ENCODE measurements around the gene IREB2.

Gene IREB2

DNA sequence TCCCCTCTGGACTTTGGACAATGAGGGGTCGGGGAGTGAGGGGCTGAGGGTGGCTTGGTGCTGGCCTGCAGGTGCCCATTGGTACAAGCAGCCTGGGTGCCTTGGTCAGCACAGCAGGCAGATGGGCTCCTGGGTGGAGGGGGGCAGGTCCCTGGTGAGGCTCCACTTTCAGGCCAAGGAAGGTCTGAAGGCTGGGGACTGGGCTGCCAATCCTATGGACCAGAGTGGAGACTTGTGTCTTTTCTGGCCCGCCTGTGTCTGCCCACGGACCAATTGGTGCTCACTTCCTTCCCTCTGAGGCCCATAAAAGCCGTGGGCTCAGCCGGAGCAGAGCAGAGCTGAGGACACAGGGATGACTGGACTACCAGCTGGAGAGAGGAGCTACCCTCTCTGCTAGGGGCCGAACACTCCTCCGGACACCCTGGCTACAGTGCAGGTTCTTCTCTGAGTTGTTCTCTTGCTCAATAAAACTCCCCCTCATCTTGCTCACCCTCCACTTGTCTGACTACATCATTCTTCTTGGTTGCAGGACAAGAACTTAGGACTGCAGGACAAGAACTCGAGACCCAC, 31.9 kb upstream of the IREB2 start:
- DNase-seq, result no peak

- DNase-seq, result no peak
Measured at GRCh38 chr15:78407608-78408354, 30.2 kb upstream of the IREB2 start.

GRCh38 chr15:78408355-78408640, 29.7 kb upstream of the IREB2 start:
- DNase-seq, result no peak

GRCh38 chr15:78408961-78409360, 29.1 kb upstream of the IREB2 start:
- no peak for DNase-seq

- DNase-seq, result no peak
Measured at GRCh38 chr15:78411061-78411460, 27.0 kb upstream of the IREB2 start.

DNA sequence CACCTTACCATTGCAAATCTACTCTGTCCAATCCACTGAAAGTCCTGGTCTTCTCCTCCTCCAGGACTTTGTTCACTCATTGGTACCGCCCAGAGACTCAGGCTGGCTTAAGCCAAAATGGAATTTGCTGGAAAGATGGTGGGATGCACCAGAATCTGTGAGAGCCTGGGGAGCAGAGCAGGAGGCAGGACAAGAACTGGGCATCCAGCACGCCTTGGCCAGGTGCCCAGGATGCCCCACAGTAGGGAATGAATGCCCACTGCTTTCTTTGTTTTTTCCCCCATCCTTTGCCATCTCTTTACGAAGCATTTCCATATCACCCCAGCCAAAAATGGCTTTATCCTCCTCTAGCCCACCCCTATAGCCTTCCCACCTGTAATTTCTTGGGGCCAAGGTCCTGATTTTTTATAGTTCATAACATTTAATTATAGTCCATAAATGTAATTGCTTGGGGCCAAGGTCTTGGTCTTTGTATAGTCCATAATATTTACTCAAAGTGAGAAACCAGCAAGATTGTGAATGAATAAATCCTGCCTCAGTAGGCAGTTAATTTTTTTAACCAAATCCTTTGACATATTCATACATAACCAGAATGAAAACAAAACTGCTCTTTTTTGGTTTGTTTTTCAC, 23.3 kb upstream of the IREB2 start:
- no peak for DNase-seq

DNA sequence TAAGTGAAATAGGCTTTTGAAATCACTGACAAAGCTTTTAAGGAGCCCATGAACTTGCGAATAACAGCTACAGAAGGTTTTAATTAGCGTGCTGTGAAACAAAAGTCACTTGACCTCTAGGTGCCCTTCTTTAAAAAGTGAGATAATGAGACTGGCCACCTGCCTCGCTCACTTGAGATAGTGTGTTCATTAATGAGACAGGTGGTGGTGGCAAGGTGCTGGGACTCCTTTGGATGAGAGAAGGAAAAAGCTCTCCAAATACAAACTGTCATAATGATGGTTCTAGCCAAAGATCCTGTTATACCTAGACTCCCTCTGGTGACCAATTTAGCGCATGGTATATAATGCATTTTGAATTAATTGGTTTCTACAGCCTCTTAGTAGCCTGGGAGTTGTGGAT, 22.7 kb upstream of the IREB2 start:
- DNase-seq, result peak; percentile 41 to 52

DNA sequence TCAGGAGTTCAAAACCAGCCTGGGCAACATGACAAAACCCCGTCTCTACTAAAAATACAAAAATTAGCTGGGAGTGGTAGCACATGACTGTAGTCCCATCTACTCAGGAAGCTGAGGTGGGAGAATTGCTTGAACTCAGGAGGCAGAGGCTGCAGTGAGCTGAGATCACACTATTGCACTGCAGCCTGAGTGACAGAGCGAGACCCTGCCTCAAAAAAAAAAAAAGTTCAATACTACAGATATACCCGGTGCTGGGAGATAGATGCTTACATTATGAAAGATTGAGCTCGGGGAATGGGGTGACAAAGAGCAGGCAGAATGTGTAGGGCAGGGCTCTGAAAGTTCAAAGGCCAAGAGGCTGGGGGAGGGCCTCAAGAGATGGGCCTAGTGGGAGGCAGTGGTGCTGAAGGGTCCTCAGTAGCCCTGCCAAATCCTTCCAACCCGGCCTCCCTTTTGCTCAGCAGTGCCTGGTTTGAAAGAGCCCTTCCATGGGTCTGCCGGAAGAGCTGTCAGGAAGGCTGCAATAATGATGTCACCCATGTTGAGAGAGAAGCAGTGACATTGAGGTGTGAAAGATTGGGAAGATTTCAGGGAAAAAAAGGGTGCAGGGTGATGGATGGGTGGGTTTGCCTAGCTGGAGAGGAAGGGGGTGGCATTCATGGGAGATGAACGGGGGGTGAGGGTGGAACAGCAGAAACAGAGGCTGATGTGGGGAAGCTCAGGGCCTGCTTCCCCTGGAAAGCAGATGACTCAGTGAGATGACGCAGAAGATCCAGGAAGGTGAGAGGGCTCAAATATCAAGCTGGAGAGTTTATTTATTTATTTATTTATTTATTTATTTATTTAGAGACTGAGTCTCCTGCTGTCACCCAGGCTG, 20.0 kb upstream of the IREB2 start:
- no peak for DNase-seq

- DNase-seq, result no peak
Measured at GRCh38 chr15:78418686-78419085, 19.3 kb upstream of the IREB2 start.

GRCh38 chr15:78419367-78419766, 18.6 kb upstream of the IREB2 start:
- no peak for DNase-seq

GRCh38 chr15:78420220-78420619, 17.8 kb upstream of the IREB2 start:
- peak in 1 of 2 experiments; percentile 14 for DNase-seq

DNA sequence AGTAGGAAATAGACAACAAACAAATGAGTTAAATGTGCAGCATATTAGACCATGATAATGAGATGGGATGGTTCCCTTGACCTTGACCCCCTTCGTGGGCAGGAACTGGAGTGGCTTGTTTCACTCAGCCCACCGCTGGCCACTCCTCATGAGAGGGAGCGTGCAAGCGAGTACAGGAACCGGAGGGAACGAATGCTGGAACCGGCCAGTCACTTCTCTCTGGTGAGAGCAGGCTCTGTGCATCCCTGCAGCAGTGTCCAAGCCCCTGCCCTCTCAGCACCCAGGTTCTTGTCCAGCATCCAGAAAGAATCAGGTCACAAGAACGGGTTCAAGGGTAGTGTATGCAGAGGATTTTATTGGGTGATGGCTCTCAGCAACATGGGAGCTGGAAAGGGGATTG, 17.2 kb upstream of the IREB2 start:
- no peak for DNase-seq

DNA sequence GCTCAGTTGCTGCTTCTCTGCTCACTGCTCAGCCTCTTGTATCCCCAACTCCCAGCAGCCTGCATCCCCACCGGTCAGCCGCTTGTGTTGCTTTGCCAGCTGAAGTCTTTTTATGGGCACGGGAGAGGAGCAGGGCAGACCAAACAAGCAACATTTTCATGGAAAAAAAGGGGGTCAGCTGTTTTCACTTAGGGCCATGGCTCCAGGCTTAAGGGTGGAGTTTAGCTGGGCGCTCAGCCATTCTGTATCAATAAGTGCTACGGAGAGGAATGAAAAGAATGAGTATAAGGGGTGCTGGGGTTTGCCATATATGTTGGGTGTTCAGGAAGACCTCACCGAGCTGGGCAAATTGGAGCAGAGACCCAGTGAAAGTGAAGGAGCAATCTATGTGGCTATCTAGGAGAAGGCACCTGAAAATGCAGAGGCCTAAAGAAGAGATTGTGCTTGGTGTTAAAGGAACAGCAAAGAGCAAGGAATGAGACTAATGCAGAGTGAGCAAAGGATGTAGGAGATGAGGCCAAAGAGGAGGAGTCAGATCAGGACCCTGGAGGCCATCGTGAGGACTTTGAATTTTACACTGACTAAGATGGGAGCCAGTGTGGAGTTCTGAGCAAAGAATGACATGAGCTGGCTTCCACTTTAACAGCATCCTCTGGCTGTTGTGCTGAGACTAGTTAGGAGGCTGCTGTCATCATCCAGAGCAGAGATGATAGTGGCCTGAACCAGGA, 16.6 kb upstream of the IREB2 start:
- DNase-seq, result no peak

GRCh38 chr15:78422571-78423340, 15.3 kb upstream of the IREB2 start:
- DNase-seq, result peak; percentile 82 to 84

DNA sequence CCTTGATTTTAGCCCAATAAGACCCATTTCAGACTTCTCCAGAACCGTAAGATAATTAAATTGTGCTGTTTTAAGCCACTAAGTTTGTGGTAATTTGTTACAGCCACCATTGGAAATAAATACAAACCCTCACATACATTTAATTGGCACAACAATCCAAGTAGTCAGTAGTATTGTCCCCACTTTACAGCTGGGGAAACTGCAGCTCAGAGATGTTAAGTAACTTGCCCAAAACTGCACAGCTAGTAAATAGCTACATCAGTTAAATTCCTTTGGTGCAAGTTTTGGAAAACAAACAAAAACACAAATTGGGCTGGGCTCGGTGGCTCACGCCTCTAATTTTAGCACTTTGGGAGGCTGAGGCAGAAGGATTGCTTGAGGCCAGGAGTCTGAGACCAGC, 13.3 kb upstream of the IREB2 start:
- no peak for DNase-seq

DNA sequence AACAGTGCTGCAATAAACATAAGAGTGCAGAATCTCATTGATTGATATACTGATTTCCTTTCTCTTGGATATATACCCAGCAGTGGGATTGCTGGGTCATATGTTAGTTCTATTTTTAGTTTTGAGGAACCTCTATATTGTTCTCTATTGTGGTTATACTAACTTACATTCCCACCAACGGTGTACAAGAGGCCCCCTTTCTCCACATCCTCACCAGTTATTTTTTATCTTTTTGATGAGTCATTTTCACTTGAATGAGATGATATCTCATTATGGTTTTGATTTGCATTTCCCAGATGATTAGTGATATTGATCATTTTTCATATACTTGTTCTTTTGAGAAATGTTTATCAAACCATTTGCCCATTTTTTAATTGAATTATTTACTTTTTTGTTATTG, 12.4 kb upstream of the IREB2 start:
- DNase-seq, result peak; percentile 86 to 90

DNA sequence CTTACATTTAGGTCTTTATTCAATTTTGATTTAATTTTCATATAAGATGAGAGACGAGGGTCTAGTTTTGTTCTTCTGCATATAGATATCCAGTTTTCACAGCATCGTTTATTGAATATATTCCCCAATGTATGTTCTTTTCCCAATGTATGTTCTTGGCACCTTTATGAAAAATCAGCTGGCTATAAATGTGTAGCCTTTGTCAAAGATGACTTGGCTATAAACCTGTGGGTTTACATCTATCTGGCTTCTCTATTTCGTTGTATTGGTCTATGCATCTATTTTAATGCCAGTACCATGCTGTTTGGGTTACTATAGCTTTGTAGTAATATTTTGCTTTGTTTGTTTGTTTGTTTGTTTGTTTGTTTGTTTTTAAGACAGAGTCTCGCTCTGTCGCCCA, 11.7 kb upstream of the IREB2 start:
- DNase-seq, result no peak

GRCh38 chr15:78427953-78428352, 10.1 kb upstream of the IREB2 start:
- DNase-seq, result no peak

- no peak for DNase-seq
Measured at GRCh38 chr15:78429477-78429876, 8.5 kb upstream of the IREB2 start.

GRCh38 chr15:78431955-78432354, 6.1 kb upstream of the IREB2 start:
- DNase-seq, result no peak

DNA sequence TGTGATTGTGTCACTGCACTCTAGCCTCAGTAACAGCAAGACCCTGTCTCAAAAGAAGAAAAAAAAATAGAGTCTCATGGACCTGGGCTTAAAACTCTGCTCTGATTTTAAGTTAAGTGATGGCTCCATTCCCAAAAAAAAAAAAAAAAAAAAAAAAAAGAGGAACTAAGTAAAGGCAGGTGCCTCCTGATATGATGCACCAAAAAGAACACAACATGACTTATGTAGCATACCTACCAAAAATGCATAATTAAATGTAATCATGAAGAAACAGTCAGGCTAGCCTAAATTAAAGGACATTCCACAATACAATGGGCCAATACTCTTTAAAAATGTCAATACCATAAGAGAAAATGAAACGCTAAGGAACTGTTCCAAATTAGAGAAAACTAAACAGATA, 5.4 kb upstream of the IREB2 start:
- no peak for DNase-seq

GRCh38 chr15:78434134-78434533, 3.9 kb upstream of the IREB2 start:
- DNase-seq, result peak; percentile 44 to 48
